Lung (tissue), 12 donors: ENCODE results near the gene TNNT1. TPM values are rescaled to one million over a fixed set of nuclear protein-coding genes. Genes with fewer than 3 reads are reported as not detected.

Experiments used
- ATAC-seq: fragments of 200-7000 bp; cut with Tn5 transposase; one replicate; pipeline ENCODE4 v1.9.1; 2020; ENCODE audit warnings: moderate number of reproducible peaks; ENCODE audit not compliant: insufficient read depth, low FRiP score
- DNase-seq, 3 donors: peaks; one replicate each; pipeline ENCODE4 v3.0.0-alpha.2; 2013 to 2017
- H3K27ac ChIP-seq, 2 donors: one replicate each; pipeline ENCODE4 v1.5.1; 2013; ENCODE audit warnings: mild to moderate bottlenecking in 2 of 2, moderate library complexity in 2 of 2, control low read depth in 1 of 2, inconsistent platforms in 1 of 2, low read depth in 1 of 2, low read length in 1 of 2
- H3K27me3 ChIP-seq, 3 donors: one replicate each; pipeline ENCODE4 v1.5.1; 2013; ENCODE audit warnings: low read length in 2 of 3; ENCODE audit not compliant: control insufficient read depth in 3 of 3, insufficient read depth in 3 of 3
- H3K36me3 ChIP-seq, 4 donors: one replicate each; pipeline ENCODE4 v1.5.1; 2013; ENCODE audit warnings: low read length in 4 of 4, mild to moderate bottlenecking in 1 of 4, moderate library complexity in 1 of 4; ENCODE audit not compliant: control insufficient read depth in 4 of 4, insufficient read depth in 4 of 4
- H3K4me1 ChIP-seq, 5 donors: one replicate each; pipeline ENCODE4 v1.5.1; 2013; ENCODE audit warnings: low read length in 5 of 5, mild to moderate bottlenecking in 2 of 5, moderate library complexity in 1 of 5; ENCODE audit not compliant: control insufficient read depth in 5 of 5, insufficient read depth in 5 of 5
- H3K4me3 ChIP-seq: one replicate; pipeline ENCODE4 v1.5.1; 2013; ENCODE audit warnings: mild to moderate bottlenecking, control low read depth, moderate library complexity
- H3K9ac ChIP-seq, 2 donors: one replicate each; pipeline ENCODE4 v1.5.1; 2013; ENCODE audit warnings: low read length in 2 of 2, control low read depth in 1 of 2; ENCODE audit not compliant: insufficient read depth in 1 of 2
- H3K9me3 ChIP-seq, 4 donors: one replicate each; pipeline ENCODE4 v1.5.1; 2013; ENCODE audit warnings: low read length in 3 of 4, mild to moderate bottlenecking in 1 of 4, moderate library complexity in 1 of 4; ENCODE audit not compliant: control insufficient read depth in 4 of 4, insufficient read depth in 3 of 4
- CTCF ChIP-seq: IDR thresholded peaks from 2 replicates; pipeline ENCODE4 v1.5.1; 2012; ENCODE audit warnings: mild to moderate bottlenecking; ENCODE audit errors: control extremely low read depth, extremely low read depth
- WGBS, 2 donors: extraction: QIAGEN DNeasy Blood & Tissue Kit; methylation state at CpG; one replicate each; pipeline ENCODE4 v1.1.7; 2013; 5-methylcytosine and 5-hydroxymethylcytosine counted together
- polyA plus RNA-seq, 2 donors: library from polyadenylated mRNA; stranded (reverse); fragments of 200-250 nt; gene quantifications; one replicate each; pipeline ENCODE4 v1.2.1, GENCODE V29; 2013
- total RNA-seq, 2 donors: library from RNA; depleted of rRNA in 1 of 2; stranded (reverse); fragments of >200 nt in 1 of 2; gene quantifications; one replicate each; pipeline ENCODE4 v1.2.1, GENCODE V29; 2014 to 2021
- donor health status: control.
- donor health status: control.
- donor health status: Bipolar disorder and iron deficiency.
- donor health status: healthy.
- donor health status: DM: yes; HTN: yes; CAD: no.

Gene TNNT1
- total and polyA plus RNA-seq, 4 donors: 1.2 to 5.2 (median 2.8) TPM

GRCh38 chr19:55178781-55179599 is 30.0 kb upstream of the TNNT1 start:
- WGBS, 2 donors: 4% methylated on average over 60 to 61 of the region's 61 CpGs
- Histone ChIP-seq H3K9me3 (peaks cover 0 to 11% (median 0%) of the 10 kb centered on the region in 4 donors), H3K4me1 (peaks cover 0 to 9% (median 0%) of the 10 kb centered on the region in 5 donors), H3K27ac (no peak overlapping the region), H3K9ac (no peak overlapping the region), H3K4me3 (no peak overlapping the region), H3K27me3 (peaks cover 9 to 63% (median 42%) of the 10 kb centered on the region in 3 donors), H3K36me3 (no peaks in the 10 kb centered on the region)
- peak; percentile 69 to 86 (median 81) for DNase-seq
- TF ChIP-seq CTCF: no peak
- no peak for ATAC-seq

GRCh38 chr19:55176076-55176475 is 27.1 kb upstream of the TNNT1 start:
- DNase-seq: no peak
- no peak for TF ChIP-seq CTCF

GRCh38 chr19:55175117-55175867 is 26.3 kb upstream of the TNNT1 start:
- H3K4me3 ChIP-seq: no peak overlapping the region
- peaks cover 0 to 7% (median 0%) of the 10 kb centered on the region in 4 donors for H3K9me3 ChIP-seq
- no peak overlapping the region for H3K9ac ChIP-seq
- H3K36me3 ChIP-seq: no peaks in the 10 kb centered on the region
- peaks cover 6 to 80% (median 46%) of the 10 kb centered on the region in 3 donors for H3K27me3 ChIP-seq
- TF ChIP-seq CTCF: no peak
- ATAC-seq (no peak), DNase-seq (no peak)
- peaks cover 0 to 13% (median 5%) of the 10 kb centered on the region in 5 donors for H3K4me1 ChIP-seq
- H3K27ac ChIP-seq: no peak overlapping the region
- 55 to 59% methylated on average over 43 of the region's 43 CpGs for WGBS, 2 donors

More at GRCh38 chr19:55176076-55176475, 27.1 kb upstream of the TNNT1 start:
- WGBS, 2 donors: 35 to 36% methylated on average over 2 of the region's 2 CpGs
- H3K36me3 ChIP-seq: no peaks in the 10 kb centered on the region
- no peak overlapping the region for H3K27ac ChIP-seq
- H3K9me3 ChIP-seq: peaks cover 0 to 7% (median 0%) of the 10 kb centered on the region in 4 donors
- no peak for ATAC-seq
- no peak overlapping the region for H3K4me3 ChIP-seq
- peaks cover 0 to 13% (median 5%) of the 10 kb centered on the region in 5 donors for H3K4me1 ChIP-seq
- peaks cover 6 to 78% (median 54%) of the 10 kb centered on the region in 3 donors for H3K27me3 ChIP-seq
- no peak overlapping the region for H3K9ac ChIP-seq
